GM19468 (cell line): ENCODE results near the gene CRYBG3.

ENCODE experiments used
- ATAC-seq: cut with Tn5 transposase; IDR thresholded peaks from one replicate; pipeline ENCODE4 v1.9.1; 2021; ENCODE audit warnings: mild to moderate bottlenecking, moderate library complexity, moderate number of reproducible peaks; ENCODE audit not compliant: unreplicated experiment; ENCODE audit errors: extremely low read depth

CRYBG3 gene

GRCh38 chr3:97821774-97822358, at the start of gene CRYBG3:
Gene CRYBG3 (plus strand): TSS chr3:97822011. CDS start chr3:97822207, 196 bp downstream.
- peak; percentile 99 for ATAC-seq

DNA sequence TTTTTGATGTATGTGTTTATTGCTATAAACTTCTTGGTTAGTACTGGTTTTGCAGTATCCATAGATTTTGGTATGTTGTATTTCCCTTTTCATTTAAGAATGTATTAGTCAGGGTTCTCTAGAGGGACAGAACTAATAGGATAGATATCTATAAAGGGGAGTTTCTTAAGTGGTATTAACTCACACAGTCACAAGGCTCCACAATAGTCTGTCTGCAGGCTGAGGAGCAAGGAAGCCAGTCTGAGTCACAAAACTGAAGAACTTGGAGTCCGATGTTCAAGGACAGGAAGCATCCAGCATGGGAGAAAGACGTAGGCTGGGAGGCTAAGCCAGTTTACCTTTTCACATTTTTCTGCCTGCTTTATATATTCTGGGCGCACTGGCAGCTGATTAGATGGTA, 48.9 kb upstream of the CRYBG3 start:
- ATAC-seq = no peak

DNA sequence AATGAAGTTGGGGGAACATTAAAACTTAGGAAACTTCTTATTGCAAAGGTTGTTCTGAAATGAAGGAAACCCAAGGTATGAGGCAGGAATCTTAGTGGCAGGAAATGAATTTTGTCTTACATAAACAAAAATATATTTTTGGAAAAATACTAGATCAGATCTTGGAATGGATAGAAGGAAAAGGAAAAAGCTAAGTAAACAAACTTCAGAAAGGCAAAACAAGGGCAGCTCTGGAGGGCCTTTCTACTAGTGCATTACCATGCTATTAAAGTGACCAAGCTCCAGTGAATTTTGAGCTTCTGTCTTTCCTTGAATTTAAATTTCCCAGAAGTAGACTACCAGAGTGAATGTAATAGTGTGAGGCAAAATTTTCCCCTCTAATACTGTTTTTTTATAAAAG, 43.7 kb upstream of the CRYBG3 start:
- ATAC-seq = no peak

DNA sequence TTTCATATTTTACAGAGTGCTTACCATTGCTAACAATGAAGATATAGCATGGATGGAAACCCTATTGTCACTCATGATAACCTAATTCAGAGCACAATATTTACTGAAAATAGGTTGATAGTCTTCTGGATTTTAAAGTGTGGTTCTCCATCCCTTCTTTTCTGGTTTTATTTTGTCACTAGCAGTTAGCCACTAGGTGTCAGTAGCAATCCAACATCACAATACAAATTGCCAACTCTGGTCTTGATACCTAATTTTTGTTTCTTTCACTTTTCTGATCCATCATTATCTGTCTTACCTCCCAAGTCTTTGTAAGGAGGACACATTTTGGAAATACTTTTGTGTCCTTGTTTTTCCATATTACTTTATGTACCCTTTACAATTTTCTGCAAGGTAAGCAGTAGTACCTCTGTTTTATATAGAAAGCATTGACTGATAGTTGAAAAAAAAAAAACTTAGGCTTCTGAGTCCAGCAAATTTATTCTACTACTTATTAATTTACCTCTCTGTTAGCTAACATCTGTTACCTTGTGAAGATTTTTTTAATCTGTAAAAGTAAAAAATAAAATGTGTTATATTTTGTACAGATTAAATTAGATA, 28.3 kb upstream of the CRYBG3 start:
- no peak for ATAC-seq

DNA sequence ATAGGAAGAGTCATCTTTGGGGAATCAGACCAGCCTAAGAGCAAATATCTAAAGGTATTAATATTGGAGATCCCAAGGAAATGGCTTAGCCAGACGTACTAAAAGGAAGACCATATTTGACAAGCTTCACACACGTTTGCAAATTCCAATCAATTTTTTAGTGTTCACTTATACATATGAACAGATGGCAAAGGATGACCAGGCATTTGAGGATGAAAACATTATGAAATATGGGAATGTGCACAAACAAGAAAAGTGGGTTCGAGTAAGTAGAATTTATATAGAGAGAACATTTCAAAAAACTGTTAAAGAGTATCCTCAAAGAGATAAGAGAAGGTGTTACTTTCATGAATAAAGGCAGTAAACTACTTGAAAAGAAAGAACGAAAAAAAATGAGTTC, 25.9 kb upstream of the CRYBG3 start:
- no peak for ATAC-seq

- no peak for ATAC-seq
Measured at GRCh38 chr3:97804471-97804870, 17.3 kb upstream of the CRYBG3 start.

GRCh38 chr3:97810779-97811390, 10.9 kb upstream of the CRYBG3 start:
- no peak for ATAC-seq

DNA sequence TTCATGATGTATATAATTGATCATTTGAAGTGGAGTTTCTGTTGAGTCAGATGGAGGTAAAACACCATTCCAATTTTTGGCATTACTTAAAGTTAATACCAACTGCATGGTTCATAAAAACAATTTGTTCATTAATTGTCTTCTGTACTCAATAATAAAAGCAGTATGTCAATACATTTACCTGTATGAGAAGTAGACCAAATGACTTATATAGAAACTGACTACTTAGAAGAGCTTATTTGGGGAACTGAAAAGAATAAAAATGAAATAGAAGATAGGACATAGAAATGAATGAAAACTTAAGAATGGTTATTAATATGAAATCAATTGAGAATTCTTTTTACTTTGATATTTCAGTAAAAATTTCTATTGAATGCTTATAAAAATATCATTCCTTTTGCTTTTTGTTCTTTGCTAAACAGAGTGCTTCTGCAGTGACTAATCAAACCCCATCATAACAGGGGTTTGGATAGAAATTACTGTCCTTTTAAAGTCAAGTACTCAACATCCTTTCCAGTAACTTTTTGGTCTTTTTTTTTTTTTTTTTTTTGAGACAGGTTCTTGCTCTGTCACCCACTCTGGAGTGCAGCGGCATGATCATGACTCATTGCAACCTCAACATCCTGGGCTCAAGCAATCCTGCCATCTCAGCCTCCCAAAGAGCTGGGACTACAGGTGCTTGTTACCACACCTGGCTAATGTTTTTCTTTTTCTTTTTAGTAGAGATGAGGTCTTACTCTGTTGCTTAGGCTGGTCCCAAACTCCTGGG, 6.5 kb upstream of the CRYBG3 start:
- ATAC-seq = no peak

- ATAC-seq = no peak
Measured at GRCh38 chr3:97816811-97817210, 5.0 kb upstream of the CRYBG3 start.

DNA sequence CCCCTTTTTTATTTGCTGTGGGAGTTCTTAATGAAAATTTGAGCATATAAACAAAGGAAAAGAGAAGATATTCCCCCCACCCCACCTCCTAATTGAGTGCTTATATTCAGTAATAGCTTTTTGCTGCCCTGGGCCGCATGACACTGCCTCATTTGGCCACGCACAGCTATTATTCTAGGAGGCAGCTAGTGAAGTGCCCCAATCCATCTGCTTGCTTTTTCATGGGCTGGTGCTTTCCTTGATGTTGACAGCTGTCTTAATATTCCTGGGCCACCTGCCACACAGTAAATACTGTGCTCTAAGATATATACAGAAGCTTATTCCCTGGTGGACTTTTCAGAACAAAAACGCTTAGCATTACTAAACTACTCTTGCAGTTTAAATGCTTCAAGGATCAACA, 3.8 kb upstream of the CRYBG3 start:
- no peak for ATAC-seq

GRCh38 chr3:97820780-97821179, 1.0 kb upstream of the CRYBG3 start:
- no peak for ATAC-seq

GRCh38 chr3:97821287-97821773, 481 bp upstream of the CRYBG3 start:
- peak; percentile 27 for ATAC-seq

DNA sequence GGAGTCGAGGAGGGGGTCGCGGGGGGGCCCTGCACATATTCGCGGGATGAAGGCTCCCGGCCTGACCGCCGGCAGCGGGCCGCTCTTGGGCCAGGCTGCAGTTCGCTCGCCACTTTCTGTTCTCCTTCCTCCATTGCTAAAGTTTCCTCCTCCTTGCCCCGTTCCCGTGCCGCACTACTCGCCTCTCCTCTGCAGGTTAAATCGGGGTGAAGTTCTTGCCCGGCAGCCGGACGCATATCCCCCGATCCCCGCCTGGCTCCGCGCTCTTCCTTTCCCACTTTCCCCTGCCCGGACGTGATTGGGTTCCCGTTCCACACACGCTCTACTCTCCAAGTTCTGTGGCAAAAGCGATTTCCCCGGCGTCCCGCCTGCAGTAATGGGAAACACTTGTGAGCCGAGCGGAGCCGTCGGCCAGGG, 556 bp downstream of the CRYBG3 start:
- no peak for ATAC-seq

DNA sequence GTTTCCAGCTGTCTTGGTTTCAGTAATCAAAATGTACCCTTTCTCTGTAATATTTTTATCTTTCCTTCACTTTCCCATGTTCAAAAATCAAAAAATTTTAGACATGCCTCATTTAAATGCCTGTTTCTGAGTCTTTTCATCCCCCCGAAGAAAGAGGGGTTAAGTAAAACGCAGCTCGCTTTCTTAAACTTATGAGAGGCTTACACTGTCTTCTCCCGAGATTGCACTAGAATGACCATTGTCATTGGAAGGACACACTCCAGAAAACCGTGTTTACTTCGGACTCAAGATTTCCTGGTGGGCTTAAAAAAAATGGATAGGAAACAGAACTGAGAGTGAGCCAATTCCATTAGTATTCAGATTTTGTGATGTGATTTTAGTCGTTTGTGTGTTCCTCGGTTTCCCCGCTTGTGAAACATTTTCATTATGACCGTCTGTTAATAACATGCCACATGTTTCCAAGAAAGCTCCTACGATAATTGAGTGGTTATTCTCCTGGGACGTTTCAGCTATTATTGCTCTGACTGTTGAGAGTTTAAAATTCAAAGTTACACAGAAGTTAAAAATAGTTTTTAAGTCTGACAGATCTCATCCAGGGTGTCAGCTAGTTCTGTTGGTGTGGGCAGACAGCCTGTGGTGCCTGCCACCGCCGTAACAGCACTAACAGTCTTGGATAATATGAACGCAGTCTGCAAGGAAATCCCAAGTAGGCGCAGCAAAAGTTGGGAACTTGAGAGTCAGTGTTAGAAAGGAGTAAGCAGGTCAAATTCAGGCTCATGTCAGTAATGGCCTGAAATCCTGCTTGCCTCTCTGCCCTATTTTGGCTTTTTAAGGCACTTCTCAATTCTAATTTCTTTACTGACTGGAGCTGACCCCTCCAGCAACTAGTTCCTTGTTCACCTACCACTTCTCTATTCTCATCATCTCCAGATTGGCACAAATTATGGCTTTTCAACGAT, 1.5 kb downstream of the CRYBG3 start:
- no peak for ATAC-seq

DNA sequence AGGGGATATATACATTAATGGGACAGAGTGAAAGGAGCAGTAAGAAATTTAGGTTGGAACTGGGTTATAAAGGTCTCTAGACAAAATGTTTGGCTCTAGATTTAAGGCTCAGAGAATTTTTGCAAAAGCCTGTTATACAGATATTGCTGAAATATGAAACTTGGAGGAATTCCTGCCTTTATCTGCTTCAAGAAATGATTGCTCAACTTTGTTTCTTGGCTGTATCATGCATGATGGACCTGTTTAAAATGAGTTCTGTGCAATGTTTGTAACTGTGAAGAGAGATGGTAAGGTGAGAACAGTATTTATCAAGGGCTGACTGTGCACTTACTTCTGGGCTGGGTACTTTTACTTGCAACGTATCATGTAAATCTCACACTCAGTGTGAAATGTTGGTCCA, 3.3 kb downstream of the CRYBG3 start:
- no peak for ATAC-seq

DNA sequence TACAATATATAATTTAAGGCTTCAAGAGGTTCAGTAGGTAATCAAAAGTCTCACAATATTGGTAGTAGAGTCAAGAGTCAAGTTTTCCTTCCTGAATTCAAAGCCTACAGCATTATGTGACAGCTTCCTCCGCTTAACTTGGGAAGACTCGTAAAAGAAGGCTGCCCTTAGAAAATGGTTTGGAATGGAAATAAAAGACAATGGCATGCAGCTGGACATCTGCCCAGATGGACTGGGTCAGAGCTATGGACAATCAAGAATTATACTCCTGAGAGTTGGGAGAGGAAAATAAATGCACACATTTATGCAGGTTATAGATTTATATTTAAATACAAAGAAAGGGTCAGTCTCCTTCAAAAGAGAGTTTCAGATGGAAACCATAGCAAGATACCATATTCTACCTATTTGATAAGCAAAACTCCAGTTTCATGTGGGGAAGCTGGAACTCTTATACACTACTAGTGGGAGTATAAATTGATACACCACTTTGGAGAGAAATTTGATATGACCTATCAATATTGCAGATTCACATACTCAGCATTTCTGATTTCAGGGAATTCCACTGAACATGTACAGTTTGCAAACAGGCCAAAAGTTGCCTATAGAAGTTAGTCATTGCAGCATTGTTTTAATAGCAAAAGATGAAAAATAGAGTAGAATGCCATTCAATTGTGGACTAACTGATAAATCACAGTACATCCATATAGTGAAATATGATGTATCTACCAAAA, 6.1 kb downstream of the CRYBG3 start:
- no peak for ATAC-seq

DNA sequence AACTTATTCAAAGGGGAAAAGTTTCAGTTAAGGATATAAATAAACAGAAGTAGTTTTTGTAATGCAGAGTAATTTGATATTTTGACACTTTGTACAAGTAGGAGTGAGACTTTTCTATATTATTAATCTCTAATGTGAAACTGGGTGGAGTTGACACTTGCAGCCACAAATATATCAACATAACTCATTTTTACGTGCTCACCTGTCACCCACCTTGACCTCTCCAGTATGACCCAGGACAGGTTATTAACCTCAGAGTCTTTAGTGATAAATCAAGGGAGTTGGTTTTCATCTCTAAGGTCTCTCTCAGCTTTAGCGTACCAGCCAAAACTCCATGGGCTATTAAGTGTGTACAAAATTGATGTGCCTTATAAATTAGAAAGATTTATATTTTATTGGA, 7.4 kb downstream of the CRYBG3 start:
- no peak for ATAC-seq

GRCh38 chr3:97830638-97831037, 8.8 kb downstream of the CRYBG3 start:
- no peak for ATAC-seq

GRCh38 chr3:97831140-97831539, 9.3 kb downstream of the CRYBG3 start:
- no peak for ATAC-seq
